Nephron (organoid): ENCODE measurements around the gene FSTL5.

Experiments
- H3K27ac Mint-ChIP-seq, 3 experiments: 2 replicates each; pipeline ENCODE4 v1.8.0; 2020; ENCODE audit warnings: mixed read lengths in 3 of 3, mild to moderate bottlenecking in 2 of 3, moderate library complexity in 1 of 3
- H3K27me3 Mint-ChIP-seq: 2 replicates; pipeline ENCODE4 v1.8.0; 2021; ENCODE audit warnings: low read depth, mild to moderate bottlenecking, moderate library complexity, mixed read lengths
- H3K36me3 Mint-ChIP-seq: 2 replicates; pipeline ENCODE4 v1.8.0; 2020; ENCODE audit warnings: low read depth, mixed read lengths
- H3K4me1 Mint-ChIP-seq: 2 replicates; pipeline ENCODE4 v1.8.0; 2020; ENCODE audit warnings: mixed read lengths
- H3K4me3 Mint-ChIP-seq, 3 experiments: 2 replicates each; pipeline ENCODE4 v1.8.0; 2020; ENCODE audit warnings: mild to moderate bottlenecking in 3 of 3, mixed read lengths in 3 of 3, moderate library complexity in 2 of 3
- H3K9me3 Mint-ChIP-seq: 2 replicates; pipeline ENCODE4 v1.8.0; 2020; ENCODE audit warnings: mixed read lengths
- CTCF ChIP-seq, 3 experiments: fragments of 200-600 bp; sonication (generic); IDR thresholded peaks; one replicate each; pipeline ENCODE4 v1.5.0; 2021; ENCODE audit warnings: antibody characterized with exemption in 3 of 3; ENCODE audit not compliant: unreplicated experiment in 3 of 3

Gene FSTL5

GRCh38 chr4:161403781-161404180 lies 760.0 kb downstream of the FSTL5 start:
- H3K27me3 Mint-ChIP-seq, result no peaks in the 10 kb centered on the region
- peaks cover 20% of the 10 kb centered on the region for H3K9me3 Mint-ChIP-seq
- no peak overlapping the region for H3K4me3 Mint-ChIP-seq
- no peak overlapping the region for H3K27ac Mint-ChIP-seq
- TF ChIP-seq CTCF (IDR thresholded peaks at IDR 0.05; ENCODE audit: unreplicated experiment in 3 of 3), result no peak
- H3K4me1 Mint-ChIP-seq, result no peaks in the 10 kb centered on the region
- no peaks in the 10 kb centered on the region for H3K36me3 Mint-ChIP-seq

DNA sequence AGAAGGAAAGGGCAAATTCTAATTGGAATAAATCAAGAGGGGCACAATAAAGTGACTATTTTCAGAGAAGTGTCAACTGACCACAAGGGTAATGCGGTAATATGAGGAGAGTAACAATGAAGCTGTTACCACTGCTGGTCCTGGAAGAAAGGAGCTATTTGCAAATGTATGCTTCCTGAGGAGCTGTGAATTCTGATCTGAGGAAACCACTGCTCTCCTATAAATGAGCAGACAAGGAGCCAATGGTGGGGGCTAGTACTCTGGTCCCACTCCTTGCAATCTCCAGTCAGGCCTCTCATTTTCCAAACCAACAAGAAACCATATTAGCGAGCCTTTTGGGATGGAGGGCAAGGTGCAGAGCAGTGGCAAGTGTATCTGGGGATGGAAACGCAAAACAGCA lies 770.2 kb downstream of the FSTL5 start:
- H3K4me3 Mint-ChIP-seq, result no peak overlapping the region
- H3K27ac Mint-ChIP-seq, result no peak overlapping the region
- H3K9me3 Mint-ChIP-seq, result no peaks in the 10 kb centered on the region
- TF ChIP-seq CTCF (IDR thresholded peaks at IDR 0.05; ENCODE audit: unreplicated experiment in 3 of 3), result no peak
- H3K27me3 Mint-ChIP-seq, result peaks cover 4% of the 10 kb centered on the region
- H3K36me3 Mint-ChIP-seq, result no peaks in the 10 kb centered on the region
- no peaks in the 10 kb centered on the region for H3K4me1 Mint-ChIP-seq

DNA sequence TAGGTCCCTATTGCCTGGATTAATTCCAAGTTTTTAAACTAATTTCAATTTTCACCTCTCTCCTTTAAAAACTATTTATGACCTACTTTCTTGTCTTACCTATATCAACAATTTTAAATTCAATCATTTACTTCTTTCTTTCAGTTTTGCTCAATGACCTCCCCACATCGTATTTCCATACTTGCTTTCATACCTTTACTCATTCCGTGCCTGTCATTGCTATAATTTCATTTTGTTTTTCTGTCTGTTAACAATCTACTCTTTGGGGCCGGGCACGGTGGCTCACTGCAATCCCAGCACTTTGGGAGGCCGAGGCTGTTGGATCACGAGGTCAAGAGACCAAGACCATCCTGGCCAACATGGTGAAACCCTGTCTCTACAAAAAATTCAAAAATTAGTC lies 781.1 kb downstream of the FSTL5 start:
- peaks cover 6% of the 10 kb centered on the region for H3K4me1 Mint-ChIP-seq
- no peak overlapping the region for H3K27ac Mint-ChIP-seq
- H3K36me3 Mint-ChIP-seq, result no peaks in the 10 kb centered on the region
- no peaks in the 10 kb centered on the region for H3K27me3 Mint-ChIP-seq
- H3K9me3 Mint-ChIP-seq, result no peaks in the 10 kb centered on the region
- TF ChIP-seq CTCF (IDR thresholded peaks at IDR 0.05; ENCODE audit: unreplicated experiment in 3 of 3), result no peak
- H3K4me3 Mint-ChIP-seq, result no peak overlapping the region

DNA sequence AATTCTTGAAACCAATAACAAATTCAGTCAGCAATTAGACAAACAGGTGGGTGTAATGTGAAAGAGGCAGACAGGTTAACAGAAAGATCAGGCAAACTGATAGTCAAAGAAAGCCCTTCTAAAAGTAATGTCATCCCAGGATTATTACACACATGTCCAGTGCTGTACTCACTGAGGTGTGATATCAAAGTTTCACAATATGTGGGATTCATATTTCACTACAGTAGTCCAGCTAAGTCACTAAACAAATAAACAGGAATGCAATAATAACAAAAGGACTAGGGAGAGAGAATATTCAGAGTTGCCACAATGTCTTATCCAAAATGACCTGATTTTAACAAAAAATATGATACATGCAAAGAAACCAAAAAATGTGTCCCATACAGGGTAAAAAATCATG lies 787.5 kb downstream of the FSTL5 start:
- peaks cover 6% of the 10 kb centered on the region for H3K4me1 Mint-ChIP-seq
- H3K4me3 Mint-ChIP-seq, result no peak overlapping the region
- H3K9me3 Mint-ChIP-seq, result peaks cover 7% of the 10 kb centered on the region
- TF ChIP-seq CTCF (IDR thresholded peaks at IDR 0.05; ENCODE audit: unreplicated experiment in 3 of 3), result no peak
- H3K27ac Mint-ChIP-seq, result no peak overlapping the region
- H3K36me3 Mint-ChIP-seq, result no peaks in the 10 kb centered on the region
- H3K27me3 Mint-ChIP-seq, result no peaks in the 10 kb centered on the region

DNA sequence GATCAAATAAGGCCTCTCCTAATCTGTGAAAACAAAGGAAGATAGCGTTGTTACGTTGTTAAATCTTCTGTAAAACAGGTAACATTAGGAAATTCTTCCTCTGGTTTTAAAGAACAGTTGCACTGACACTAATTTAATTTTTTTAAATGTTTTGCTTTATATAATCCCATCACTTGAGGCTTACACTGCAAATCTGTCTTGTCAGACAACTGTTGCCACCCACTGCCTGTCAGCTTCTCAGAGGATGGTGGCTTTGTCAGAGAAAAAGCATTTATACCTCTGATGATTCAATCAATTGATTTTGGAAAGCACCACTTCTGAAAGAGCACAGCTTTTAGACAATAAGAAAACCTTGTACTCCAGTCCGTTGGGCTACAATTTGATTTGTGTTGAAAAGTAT lies 799.1 kb downstream of the FSTL5 start:
- Mint-ChIP-seq H3K4me1 (no peaks in the 10 kb centered on the region), H3K9me3 (peaks cover 2% of the 10 kb centered on the region), H3K36me3 (no peaks in the 10 kb centered on the region), H3K4me3 (no peak overlapping the region), H3K27ac (no peak overlapping the region), H3K27me3 (no peaks in the 10 kb centered on the region)
- no peak for TF ChIP-seq CTCF (IDR thresholded peaks at IDR 0.05; ENCODE audit: unreplicated experiment in 3 of 3)

- TF ChIP-seq CTCF (IDR thresholded peaks at IDR 0.05; ENCODE audit: unreplicated experiment in 3 of 3), result no peak
- Mint-ChIP-seq H3K27me3 (no peaks in the 10 kb centered on the region), H3K36me3 (no peaks in the 10 kb centered on the region), H3K9me3 (peaks cover 2% of the 10 kb centered on the region), H3K4me3 (no peak overlapping the region), H3K27ac (no peak overlapping the region), H3K4me1 (no peaks in the 10 kb centered on the region)
Measured at GRCh38 chr4:161360982-161361381, 802.8 kb downstream of the FSTL5 start.
